GM21619 (cell line): ENCODE results near the gene PIK3C2A.
"Not testable (repeated sequence)": the region's sequence is repeated elsewhere in the genome, so short reads cannot be mapped to it uniquely, and the experiment has no call there.

ENCODE experiments used
- ATAC-seq: cut with Tn5 transposase; IDR thresholded peaks from one replicate; pipeline ENCODE4 v1.9.1; 2021; ENCODE audit not compliant: unreplicated experiment

PIK3C2A gene, protein sequence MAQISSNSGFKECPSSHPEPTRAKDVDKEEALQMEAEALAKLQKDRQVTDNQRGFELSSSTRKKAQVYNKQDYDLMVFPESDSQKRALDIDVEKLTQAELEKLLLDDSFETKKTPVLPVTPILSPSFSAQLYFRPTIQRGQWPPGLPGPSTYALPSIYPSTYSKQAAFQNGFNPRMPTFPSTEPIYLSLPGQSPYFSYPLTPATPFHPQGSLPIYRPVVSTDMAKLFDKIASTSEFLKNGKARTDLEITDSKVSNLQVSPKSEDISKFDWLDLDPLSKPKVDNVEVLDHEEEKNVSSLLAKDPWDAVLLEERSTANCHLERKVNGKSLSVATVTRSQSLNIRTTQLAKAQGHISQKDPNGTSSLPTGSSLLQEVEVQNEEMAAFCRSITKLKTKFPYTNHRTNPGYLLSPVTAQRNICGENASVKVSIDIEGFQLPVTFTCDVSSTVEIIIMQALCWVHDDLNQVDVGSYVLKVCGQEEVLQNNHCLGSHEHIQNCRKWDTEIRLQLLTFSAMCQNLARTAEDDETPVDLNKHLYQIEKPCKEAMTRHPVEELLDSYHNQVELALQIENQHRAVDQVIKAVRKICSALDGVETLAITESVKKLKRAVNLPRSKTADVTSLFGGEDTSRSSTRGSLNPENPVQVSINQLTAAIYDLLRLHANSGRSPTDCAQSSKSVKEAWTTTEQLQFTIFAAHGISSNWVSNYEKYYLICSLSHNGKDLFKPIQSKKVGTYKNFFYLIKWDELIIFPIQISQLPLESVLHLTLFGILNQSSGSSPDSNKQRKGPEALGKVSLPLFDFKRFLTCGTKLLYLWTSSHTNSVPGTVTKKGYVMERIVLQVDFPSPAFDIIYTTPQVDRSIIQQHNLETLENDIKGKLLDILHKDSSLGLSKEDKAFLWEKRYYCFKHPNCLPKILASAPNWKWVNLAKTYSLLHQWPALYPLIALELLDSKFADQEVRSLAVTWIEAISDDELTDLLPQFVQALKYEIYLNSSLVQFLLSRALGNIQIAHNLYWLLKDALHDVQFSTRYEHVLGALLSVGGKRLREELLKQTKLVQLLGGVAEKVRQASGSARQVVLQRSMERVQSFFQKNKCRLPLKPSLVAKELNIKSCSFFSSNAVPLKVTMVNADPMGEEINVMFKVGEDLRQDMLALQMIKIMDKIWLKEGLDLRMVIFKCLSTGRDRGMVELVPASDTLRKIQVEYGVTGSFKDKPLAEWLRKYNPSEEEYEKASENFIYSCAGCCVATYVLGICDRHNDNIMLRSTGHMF (N-terminal part only)

GRCh38 chr11:17207317-17208256 is at the start of gene PIK3C2A:
Gene PIK3C2A, minus strand, starts transcription at chr11:17207986. Its CDS starts 38,245 bp downstream, at chr11:17169741.
- peak; percentile 96 for ATAC-seq

- ATAC-seq = no peak
Measured at GRCh38 chr11:17257196-17257595, 49.4 kb upstream of the PIK3C2A start.

DNA sequence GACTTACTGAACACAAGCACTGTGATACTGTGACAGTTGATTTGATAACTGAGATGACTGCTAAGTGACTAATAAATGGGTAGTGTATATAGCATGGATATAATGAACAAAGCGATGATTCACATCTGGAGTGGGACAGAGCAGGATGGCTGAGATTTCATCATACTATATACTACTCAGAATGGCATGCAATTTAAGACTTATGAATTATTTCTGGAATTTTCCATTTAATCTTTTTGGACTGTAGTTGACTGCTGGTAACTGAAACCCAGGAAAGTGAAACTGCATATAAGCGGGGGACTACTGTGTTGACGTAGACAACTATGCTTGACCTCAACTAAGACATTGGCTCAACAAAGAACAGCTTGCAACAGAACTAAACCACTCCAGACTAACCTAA is 48.7 kb upstream of the PIK3C2A start:
- no peak for ATAC-seq

GRCh38 chr11:17252704-17253103 is 44.9 kb upstream of the PIK3C2A start:
- ATAC-seq = no peak

DNA sequence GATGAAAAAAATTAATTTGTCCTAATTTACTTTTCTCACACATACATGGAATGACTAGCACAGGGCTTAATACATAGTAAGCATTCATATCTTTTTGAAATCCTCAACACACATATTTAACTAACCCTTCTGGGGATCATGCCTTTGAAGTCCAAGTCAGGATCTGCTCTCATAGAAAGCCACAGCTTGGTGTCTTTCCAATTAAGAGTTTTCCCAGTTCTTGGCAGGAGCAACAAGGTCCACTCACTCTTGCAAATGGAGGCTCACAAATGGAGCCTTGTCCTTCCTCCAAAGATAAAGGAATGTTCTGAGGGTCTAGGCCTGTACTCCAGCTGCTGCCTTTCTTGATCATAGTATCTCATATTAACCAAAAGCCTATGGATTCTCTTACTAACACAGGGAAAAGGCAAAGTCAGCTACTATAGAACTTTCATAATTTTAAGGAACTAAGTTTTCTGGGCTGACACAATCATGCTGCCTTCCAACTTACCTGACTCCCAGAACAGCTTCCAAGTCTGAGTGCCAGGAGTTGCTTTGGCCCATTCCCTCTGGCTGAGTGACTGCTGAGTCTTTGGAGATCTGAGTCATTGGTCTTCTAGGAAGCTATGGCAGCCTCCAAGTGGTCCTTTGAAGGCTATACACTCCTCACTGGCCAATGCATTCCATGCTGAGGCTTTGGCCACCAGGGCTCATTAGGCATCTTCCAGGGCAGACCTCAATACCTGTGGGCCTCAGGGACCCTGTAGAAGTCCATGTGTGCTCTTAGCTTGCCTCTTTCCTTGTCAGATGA is 43.0 kb upstream of the PIK3C2A start:
- no peak for ATAC-seq

DNA sequence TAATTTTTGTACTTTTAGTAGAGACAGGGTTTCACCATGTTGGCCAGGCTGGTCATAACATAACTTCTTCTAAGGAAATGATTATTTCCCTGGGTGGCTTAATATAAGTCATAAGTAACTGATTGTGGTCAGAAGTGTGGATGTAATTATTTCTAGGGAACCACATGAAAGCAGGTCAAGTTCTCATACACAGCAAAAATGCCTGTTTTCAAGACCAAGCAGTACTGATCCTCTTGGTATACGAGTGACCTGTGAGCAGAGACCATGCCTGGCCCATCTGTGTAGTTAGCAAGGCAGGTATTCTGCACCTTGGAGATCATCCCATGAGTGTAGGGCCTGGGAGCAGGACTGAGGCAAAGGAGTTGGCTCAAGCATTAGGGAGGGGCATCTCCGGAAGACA is 36.3 kb upstream of the PIK3C2A start:
- ATAC-seq = peak; percentile 94

DNA sequence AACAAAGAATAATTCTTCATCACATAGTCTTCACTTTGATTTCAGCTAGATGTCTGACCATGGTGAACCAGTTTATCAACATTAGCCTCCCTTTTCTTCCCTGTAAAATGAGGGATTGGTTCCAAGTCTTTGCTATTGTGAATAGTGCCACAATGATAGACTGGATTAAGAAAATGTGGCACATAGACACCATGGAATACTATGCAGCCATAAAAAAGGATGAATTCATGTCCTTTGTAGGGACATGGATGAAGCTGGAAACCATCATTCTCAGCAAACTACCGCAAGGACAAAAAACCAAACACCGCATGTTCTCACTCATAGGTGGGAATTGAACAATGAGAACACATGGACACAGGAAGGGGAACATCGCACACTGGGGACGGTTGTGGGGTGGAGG is 35.2 kb upstream of the PIK3C2A start:
- ATAC-seq = not testable (repeated sequence)

DNA sequence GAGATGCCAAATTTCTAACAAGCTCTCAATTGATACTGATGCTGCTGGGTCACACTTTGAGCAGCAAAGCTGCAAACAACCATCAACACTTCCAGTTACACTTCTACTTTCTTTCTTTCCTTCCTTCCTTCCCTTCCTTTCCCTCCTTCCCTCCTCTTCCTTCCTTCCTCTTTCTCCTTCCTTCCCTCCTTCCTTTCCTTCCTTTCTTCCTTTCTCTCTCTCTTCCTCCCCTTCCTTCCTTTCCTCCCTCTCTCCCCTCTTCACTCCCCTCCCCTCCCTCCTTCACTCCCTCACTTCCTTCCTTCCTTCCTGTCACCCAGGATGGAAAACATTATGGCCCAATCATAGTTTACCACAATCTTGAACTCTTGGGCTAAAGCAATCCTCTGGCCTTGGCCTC is 33.0 kb upstream of the PIK3C2A start:
- ATAC-seq = no peak

GRCh38 chr11:17239927-17240326 is 32.1 kb upstream of the PIK3C2A start:
- ATAC-seq = not testable (repeated sequence)

DNA sequence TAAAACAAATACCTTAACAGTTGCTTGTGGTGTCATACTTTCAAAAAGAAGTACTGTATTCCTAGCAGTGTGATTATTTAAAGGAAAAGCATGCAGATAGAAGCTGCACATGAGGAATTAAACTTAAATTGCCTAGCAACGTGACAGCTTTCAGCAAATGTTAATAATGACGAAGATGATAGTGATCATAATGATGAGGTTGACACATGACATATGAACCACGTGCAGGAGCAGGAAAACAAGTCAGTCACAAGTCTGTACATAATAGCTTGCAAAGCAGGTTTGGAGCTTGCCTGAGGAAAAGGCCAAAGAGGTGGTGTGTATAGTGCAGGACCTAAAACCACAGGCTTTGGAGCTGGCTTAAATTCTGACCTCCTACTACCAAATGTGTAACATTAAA is 30.6 kb upstream of the PIK3C2A start:
- ATAC-seq = no peak

DNA sequence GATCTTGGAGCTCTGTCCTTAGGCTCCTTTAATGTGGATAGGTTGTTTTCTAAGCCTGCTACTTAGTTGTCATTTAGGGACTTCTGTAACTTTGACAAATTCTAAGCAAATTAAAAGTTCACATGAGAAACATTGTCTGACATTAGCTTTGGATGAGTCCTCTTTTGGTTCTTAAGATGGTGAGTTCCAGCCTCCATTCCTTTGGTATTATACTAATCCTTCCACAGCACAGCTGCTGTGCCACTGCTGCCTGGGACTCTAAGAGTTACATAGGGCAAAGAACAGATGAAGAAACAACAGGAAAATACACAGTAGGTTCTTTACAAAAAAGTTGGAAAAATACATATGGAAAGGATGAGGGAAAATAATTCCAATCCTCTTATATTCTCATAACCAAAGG is 25.3 kb upstream of the PIK3C2A start:
- no peak for ATAC-seq

DNA sequence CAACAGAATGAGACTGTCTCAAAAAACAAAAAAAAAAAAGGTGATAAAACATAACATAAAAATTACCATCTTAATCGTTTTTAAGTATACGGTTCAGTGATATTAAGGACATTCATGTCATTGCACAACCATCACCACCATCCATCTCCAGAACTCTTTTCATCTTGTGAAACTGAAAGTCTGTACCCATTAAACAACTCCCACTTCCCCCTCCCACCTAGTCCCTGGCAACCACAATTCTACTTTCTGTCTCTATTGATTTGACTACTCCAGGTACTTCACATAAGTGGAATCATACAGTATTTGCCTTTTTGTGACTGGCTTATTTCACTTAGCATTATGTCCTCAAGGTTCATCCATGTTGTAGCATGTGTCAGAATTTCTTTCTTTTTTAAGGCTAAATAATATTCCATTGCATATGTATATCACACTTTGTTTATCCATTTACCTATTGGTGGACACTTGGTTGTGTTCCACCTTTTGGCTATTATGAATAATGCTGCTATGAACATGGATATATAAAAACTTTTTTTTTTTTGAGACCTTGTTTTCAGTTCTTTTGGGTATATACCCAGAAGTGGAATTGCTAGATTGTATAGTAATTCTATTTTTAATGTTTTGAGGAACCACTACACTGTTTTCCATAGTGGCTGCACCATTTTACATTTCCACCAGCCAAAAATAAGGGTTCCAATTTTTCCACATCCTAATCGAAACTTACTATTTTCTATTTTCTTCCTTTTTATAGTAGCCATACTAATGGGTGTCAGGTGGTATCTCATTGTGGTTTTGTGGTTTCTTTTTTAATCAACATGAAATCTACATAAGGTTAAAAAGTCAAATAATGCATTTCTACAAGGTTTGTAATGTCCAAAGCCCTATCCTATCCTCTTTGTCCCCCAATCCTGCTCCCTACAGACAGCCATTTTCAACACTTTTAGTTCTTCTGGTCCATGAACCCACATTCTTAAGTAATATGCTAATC is 23.4 kb upstream of the PIK3C2A start:
- peak; percentile 88 for ATAC-seq

DNA sequence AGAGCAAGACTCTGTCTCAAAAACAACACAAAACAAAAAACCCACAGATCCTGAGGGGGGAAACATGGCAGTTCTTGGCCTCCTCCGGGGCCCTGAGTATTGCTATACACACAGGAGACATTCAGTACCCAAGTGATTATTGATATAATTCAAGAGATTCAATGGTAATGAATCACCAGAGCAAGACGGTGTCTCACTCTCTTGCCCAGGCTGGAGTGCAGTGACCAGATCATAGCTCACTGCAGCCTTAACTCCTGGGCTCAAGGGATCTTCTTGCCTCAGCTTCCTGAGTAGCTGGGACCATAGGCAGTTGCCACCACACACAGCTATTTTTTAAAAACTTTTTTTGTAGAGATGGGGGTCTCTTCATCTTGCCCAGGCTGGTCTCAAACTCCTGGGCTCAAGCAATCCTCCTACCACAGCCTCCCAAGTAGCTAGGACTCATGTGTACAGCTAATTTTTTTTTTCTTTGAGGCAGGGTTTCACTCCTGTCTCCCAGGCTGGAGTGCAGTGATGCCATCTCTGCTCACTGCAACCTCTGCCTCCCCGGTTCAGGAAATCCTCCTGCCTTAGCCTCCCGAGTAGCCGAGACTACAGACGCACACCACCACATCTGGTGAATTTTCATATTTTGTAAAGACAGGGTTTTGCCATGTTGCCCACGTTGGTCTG is 21.8 kb upstream of the PIK3C2A start:
- ATAC-seq = no peak

GRCh38 chr11:17228186-17228925 is 20.6 kb upstream of the PIK3C2A start:
- ATAC-seq = not testable (repeated sequence)

- no peak for ATAC-seq
Measured at GRCh38 chr11:17224727-17225126, 16.9 kb upstream of the PIK3C2A start.

DNA sequence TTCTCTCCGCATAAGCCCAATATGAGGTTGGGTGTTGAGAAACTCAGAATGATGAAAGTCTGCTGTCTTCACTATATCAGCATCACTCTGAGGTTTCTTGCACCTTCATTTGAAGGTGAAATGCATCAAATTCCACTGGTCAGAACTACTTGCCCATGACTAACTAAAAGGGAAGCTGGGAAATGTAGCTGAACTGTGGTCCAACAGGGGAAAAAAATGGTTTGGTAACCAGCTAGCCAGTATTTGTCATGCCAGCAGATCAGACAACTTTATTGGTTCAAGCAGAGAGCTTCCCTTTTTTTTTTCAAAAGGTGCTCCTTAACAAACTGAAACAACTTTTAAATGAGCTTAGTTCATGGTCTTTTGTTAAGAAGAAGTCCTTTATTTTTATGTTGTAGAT is 14.2 kb upstream of the PIK3C2A start:
- ATAC-seq = no peak

- ATAC-seq = no peak
Measured at GRCh38 chr11:17219016-17219415, 11.2 kb upstream of the PIK3C2A start.
